Effector CD4-positive, alpha-beta T cell (primary cell): ENCODE measurements around the gene MYPN.

Experiments used
- DNase-seq: peaks from one replicate; pipeline ENCODE4 v3.0.0-alpha.2; 2020

MYPN gene

DNA sequence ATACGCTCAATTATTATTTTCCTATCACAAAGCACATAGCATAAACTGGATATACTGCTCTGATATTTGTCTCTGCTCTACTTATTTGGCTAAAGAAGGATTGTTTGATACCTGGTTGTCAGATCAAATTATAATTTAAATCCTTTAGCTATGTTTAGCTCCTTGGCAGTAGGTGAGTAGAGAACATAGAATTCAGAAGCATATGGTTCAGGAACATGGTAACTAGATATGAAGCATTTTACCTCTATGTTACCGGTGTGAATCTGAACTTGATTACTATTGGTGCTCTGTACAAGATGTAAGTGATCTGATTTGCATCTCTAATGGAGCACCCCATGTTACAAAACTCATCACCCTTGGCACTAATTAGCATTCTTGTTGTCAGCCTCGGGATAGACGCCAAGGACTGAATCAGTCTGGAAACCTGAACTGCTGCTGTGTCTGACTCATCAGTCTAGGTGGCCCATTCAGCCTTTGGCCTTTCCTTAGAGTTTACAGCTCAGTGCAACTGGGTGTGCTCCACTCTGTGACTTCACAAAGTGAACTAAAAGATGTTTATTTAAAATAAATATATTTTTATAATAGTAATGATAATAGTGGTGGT is 12.3 kb upstream of the MYPN start:
- no peak for DNase-seq

DNA sequence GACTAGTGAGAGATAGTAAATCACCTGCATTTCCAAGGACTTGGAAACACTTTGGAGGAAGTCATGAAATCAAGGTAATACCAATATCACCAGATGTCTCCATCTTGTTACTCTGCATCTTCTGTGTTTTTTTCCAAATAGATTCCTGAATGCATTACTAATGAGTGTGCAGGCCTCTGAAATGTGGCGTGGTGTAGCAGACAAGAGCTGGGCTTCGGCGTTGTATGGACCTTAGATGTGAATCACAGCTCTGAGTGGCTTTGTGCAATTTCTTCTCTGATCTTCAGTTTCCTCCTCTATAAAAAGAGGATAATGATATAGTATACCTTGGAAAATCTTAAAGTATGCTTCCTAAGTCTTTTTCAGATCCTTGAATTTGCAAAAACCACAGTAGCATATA is 9.6 kb upstream of the MYPN start:
- DNase-seq = no peak

DNA sequence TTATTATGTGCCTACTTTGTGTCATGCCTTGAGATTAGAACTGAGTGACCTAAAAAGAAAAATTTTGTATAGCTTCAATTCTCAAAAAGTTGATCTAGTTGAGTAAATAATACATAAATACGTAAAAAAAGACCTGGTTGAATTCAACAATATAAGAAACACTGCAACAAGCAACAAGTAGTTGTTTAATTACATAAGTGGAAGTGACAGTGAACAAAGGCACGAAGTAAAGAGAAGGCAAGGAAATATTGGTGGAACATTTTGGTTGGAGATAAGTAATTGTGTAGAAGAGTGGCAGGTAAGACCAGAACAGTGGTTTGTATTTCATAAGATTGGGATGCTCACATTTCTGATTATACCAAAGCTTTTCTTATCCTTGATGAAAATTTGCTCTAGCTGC is 8.2 kb upstream of the MYPN start:
- DNase-seq = no peak

DNA sequence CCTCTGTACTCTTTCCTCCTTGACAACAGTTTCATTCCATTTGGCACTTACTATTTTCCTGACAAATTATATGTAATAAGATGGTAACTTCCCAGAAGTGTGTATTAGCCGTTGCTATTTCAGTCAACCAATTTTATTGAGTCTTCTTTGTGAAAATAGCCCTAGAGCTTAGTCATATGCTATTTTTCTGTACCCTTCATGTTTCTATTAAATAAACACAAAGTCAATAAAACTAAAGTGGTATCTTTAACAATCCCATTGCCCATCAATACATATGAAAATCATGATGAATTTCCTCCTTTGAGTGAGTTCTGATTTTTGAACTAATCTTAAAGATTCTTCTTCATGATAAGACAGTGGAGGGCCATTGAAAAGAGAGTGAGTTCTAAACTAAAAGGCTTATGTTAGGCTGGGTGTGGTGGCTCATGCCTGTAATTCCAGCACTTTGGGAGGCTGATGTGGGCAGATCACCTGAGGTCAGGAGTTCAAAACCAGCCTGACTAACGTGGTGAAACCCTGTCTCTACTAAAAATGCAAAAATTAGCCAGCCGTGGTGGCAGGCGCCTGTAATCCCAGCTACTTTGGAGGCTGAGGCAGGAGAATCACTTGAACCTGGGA is 5.9 kb upstream of the MYPN start:
- no peak for DNase-seq

DNA sequence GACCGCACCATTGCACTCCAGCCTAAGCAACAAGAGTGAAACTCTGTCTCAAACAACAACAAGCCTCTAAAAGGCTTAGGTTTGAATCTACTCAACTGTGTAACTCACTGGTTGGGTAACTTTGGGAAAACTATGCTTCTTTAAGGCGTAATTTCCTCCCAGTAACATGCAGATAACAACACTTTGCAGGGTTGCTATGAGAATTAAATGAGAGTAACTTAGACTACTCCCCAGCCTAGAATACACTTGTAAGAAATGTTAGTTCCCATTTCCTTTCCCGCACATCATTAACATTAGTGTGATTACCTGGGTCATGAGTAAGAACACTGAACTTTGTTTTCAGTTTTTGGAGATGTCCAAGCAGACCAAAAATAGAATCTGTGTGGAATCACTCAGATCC is 5.4 kb upstream of the MYPN start:
- no peak for DNase-seq

DNA sequence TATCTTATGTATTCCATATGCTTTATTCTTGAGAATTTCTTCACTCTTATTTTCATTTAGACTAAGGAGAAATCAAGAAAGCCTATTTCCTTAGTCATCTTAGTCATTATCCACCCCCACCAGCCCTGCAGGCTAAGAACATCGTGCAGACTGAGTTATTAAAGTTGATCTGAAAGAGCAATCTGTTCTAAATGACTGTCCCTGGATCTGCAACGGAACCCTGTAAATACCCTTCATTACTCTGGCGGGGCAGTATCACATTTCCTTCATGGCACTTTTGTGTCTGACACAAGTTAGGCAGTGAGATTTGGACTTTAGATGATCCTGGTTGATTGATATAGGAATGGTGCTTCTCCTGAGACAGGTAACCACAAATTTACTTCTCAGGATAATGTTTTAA is 3.5 kb upstream of the MYPN start:
- DNase-seq = no peak

DNA sequence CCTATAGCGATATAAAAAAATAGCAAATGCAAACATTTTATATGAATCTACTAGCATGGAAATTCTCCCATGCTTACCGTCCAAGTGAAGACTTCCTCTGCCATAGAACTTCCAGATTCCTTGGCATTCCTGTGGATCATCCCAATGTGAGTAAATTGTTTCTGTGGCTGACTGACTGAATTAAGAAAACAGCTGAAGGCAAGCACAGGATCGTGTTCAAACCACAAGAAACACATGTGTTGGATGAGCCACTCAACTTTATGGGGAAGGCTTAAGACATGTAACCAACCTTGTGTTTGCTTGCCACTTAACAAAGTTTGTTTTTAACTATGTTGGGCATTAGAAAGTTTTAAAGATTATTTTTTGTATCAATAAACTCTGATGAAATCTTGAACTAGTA is 2.6 kb upstream of the MYPN start:
- no peak for DNase-seq

DNA sequence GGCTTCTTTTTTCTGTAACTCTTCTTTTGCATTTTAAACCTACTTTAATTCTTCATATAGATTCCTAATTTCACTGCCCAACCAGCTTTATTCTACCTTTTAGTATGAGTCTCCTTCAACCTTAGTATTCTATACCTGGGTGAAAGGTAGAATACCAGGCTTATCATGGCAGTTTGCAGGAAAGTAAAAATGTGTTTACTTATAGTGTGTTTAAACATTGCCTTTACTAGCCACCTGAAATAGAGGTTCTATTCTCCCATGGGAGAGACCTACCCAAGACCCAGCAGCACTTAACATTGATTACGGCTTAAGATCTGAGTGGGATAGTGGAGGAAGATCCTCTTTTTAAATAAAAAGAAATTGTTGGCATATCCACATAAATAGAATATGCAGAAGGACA is 1.6 kb upstream of the MYPN start:
- DNase-seq = no peak

DNA sequence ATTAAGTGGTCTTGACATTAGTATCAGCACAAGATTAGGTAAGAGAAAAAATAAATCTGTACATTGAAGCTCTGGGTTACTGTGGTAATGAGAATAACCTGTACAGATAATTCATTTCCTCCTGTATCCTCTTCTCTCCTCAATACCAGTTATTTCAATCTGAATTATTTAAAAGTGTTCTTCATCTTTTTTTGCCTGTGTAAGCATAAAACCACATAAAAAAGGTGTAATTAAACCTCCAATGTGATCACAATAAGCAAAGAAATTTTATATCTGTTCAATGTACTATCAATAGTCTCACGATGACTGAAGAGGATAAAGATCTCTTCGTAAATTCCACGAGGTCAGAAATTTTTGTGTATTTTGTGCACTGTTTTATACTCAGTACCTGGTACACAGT is 1.2 kb upstream of the MYPN start:
- DNase-seq = no peak

DNA sequence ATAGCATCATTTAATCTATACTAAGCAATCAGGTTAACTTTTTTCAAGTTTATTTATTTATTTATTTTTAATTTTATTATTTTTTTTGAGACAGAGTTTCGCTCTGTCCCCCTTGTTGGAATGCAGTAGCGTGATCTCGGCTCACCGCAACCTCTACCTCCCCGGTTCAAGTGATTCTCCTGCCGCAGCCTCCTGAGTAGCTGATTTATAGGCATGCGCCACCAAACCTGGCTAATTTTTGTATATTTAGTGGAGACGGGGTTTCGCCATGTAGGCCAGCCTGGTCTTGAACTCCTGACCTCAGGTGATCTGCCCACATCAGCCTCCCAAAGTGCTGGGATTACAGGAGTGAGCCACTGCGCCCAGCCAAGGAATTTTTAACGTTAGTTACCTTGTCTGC is 635 bp upstream of the MYPN start:
- DNase-seq = no peak

DNA sequence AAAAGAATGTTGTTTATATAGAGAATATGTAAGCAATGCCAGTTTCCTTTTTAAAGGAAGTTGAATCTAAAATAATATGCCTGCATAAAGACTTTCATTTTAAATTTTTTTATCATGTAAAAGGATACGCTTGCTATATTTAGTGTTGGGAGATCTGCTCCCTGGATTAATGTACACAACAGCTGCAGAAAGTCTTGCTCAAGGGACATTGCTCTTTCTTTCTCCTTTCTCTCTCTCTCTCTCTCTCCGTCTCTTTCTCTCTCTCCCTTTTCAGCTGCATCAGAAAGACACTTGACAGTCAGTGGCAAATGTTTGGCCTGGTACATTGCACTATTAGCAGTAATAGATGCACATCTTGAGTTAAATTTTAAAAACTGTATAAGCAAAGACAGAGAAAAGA is 739 bp downstream of the MYPN start:
- DNase-seq = no peak

DNA sequence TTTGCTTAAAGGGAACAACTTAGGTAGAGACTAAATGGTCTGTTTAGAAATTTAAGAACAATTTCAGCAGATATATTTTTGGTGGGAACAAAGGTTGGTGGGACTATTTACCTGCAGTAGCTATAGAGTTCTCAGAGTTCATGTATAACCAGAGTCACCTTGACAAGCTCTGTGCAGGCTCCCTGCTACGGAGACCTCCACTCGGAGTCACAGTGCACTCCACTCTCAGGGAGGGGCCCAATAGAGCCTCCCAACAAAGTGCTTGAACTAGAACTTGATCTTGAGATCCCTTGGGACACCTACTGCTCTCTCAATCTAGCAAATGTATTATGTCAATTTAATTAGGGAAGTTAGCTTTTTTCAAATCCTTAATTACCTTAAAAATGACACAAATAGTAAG is 2.3 kb downstream of the MYPN start:
- no peak for DNase-seq

DNA sequence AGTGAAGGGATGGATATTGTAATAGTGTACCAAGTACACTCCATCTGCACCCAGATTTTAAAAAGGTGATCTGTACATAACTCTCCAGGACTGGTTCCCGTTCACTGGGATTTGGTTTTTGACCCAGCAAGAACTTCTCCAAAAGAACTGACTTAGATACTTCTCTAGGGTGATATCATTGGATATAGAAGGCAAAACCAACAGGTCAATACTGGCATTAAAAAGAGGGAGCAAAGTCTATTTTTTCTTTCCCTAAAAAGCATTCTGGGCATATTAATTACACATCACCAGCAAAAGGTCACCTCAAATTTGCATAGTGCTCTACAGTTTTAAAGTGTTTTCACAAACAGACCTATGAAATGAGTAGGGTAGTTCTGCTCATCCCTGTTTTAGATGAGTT is 3.5 kb downstream of the MYPN start:
- DNase-seq = no peak

DNA sequence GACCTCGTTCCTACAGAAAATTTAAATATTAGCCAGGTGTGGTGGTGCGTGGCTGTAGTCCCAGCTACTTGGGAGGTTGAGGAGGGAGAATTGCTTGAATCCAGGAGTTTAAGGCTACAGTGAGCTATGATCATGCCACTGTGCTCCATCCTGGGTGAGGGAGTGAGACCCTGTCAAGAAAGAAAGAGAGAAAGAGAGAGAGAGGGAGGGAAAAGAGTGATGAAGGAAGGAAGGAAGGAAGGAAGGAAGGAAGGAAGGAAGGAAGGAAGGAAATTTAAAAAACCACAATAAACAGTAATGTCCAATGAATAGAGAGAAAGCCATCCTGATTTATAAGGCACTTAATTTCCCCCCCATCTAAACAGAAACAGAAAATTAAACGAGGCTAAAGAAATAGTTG is 9.4 kb downstream of the MYPN start:
- no peak for DNase-seq

DNA sequence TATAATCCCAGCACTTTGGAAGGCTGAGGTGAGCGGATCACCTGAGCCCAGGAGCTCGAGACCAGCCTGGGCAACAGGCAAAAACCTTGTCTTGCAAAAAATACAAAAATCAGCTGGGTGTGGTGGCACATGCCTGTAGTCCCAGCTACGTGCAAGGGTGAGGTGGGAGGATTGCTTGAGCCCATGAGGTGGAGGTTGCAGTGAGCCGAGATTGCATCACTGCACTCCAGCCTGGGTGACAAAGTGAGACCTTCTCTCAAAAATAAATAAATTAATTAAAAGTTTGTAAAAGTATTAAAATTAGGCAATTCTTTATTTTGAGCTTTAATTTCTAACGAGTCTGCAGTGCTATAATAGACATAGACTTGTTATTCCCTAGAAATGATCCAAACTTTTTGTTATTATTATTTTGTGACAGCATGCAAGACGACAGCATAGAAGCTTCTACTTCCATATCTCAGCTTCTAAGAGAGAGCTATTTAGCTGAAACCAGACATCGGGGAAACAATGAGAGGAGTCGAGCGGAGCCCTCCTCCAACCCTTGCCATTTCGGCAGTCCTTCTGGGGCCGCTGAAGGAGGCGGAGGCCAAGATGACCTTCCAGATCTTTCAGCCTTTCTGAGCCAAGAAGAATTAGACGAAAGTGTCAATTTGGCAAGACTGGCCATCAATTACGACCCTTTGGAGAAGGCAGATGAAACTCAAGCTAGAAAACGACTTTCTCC is 11.9 kb downstream of the MYPN start:
- DNase-seq = no peak

DNA sequence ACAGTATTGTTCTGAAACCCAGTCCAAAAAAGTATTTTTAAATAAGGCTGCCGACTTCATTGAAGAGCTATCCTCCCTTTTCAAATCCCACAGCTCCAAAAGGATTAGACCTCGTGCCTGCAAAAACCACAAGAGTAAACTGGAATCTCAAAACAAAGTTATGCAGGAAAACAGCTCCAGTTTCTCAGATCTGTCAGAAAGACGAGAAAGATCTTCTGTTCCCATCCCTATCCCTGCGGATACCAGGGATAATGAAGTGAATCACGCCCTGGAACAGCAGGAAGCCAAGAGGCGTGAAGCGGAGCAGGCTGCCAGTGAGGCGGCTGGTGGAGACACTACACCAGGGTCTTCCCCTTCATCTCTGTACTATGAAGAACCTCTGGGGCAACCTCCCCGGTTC is 12.6 kb downstream of the MYPN start:
- no peak for DNase-seq

DNA sequence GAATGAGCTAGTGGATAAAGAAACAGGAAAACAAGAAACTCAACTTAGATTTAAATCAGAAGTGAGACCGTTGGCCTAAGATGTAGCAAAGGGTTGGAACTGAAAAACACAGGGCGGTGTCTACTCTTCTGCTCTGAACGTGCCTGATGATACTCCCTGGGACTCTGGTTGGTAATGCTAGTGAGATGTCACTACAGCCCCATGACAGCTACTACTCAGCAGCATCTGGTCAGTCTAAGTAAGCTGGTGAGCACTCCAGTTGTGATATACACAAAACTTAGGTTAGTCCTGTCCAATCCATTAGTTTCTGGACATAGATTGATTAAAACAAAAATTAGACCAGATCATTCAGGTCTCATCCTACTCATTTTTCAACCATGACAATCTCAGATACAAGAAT is 15.4 kb downstream of the MYPN start:
- no peak for DNase-seq

DNA sequence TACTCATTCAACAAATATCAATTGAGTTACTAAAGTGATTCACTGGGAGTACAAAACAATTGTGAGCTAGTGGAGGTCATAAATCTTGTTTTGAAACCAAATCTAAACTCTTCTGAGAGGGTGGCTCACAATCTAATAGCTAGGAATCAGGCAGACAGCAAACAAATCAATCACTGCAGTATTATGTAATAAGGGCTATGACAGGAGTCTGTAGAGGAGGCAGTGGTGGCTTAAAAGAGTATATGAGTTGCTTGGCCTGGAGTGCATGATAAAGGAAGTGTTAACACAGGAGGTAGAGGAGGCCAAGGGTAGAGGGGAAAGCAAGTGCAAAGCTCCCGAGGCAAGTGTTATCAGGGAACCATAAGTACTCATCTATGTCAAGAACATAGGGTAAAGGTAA is 16.5 kb downstream of the MYPN start:
- no peak for DNase-seq

DNA sequence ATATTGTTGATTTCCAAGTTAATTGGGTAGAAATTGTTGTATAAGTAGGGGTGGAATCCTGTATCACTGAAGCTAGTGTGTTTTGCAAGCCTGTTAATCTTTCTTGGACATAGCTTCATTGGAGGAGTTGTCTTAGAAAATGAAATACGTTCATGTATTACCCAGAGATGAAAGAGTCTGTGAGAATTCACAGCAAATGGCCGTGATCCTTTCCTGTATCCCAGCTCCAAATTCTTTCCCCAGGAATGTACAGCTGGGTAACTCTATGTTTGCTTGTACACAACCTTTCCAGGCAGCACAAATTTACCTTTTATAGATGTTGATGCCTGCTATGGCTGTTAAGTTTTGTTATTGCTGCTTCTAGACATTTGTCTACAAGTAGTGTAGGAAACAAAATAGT is 18.7 kb downstream of the MYPN start:
- no peak for DNase-seq

DNA sequence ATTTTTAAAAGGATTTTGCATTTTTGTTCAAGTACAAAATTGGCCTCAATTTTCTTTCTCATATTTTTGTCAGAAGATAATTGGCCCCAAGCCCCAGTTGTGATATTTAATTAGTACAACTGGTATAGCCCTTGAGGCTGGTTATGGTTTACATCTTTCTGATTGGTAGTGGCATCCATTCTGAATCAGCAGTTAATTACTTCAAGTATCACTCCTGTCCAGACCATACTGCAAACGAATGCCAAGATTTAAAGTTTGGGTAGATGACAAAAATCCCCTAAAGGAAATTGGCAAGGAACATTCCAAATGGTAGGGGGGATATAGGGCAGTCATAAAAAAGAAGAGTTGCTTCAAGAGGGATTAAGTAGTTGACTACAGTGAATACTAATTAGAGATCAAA is 23.1 kb downstream of the MYPN start:
- DNase-seq = no peak

DNA sequence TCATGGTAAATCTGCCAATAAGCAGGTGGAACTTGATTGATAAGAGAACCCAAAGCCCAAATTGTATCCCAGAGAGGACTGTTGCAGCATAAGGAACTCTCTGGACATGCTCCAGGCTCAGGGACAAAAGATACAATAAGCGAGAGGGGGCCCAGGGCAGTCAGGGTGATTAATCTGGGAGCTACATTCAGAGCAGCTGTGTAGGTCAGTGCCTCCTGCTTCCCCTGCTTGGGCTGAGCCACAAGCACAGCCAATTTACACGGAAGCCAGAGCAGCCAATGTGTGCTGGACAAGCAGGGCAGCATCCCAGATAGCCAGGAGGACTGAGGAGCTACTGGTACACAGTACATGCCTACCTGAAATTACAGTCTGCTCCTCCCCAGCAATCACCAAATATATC is 24.2 kb downstream of the MYPN start:
- no peak for DNase-seq

DNA sequence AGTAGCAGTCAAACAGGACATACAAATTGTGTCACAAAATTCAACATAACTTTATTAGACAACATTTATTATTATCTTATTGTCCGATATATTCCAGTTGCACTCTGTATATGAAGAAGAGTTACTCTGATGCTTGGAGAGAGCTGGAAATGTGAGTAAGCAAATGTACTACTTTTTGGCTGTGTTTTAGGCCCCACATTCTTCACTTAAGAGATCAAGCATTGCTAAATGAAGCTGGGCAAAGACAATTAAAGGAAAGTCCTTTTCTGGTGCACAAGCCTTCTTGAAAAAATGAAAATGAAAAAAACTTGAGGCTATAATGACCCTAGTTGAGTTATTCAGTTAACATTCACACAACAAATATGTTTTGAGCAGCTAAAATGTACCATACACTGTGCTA is 26.1 kb downstream of the MYPN start:
- DNase-seq = no peak

DNA sequence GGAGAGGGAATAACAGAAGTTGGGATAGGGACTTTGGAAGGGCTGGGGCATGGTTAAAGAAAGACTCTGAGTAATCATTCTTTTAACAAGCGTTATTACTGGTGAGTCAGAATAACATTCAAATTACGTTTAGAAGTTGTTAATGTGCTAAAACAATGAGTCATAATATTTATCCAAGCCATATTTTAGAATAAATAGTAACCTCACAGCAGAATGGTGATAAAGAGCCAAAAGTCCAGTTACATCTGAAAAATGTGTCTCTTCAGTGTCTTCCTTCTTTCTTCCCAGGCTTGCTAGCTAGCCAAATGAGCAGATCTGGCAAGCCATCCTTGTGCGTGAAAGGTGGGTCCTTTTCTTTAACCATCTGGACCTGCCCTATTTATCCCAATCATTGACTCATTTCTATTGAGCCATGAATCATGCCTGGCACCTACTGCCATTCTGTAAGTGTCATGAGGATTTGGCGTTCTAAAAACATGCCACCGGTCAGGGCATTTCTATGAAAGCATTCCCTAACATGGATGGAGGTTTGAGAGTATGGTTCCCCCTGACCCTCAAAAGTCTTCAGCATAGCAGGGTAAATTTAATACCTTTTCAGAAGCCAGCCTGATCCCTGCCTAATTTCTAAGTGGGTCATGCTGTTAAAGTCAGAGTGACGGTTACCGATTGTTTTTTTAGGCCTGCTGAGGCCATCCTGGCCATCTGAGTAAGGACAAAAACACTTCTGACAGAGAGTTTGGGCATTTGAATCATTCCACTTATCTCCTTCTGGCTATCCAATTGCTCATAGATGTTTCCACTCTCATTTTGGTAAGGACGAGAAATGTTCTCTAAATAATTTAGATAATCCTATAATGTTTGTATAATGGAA is 26.9 kb downstream of the MYPN start:
- no peak for DNase-seq

DNA sequence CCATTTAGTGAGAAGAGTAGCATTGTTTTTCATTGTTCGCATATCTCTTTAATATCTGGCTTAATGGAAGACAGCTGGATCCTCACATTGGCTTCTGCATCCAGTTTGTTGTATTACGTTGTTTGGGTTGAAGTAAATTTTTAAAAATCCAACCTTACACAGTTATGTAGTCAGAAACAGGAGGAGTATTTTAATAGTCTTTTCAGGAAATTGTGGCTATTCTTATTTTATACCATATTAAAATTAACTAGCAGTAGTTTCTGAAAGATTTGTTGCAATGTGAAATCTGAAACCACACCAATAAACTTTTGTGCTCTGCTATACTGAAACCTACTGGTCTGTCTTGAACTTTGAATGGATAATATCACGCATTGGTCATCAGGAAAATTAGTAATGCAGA is 27.9 kb downstream of the MYPN start:
- DNase-seq = no peak
